ENCODE measurements around the gene TST. TPM values are rescaled to one million over a fixed set of nuclear protein-coding genes. Genes with fewer than 3 reads are reported as not detected.

The TST gene
- total and polyA plus RNA-seq, 2 of the 8 experiments (the other 6 are each of a cell fraction or from before 2014, with no cell fraction given): 22.6 to 61.6 TPM

- TF ChIP-seq MAFK (IDR thresholded peaks at IDR 0.05; ENCODE audit: low read depth, low read length): no peak
- TF ChIP-seq POU5F1 (IDR thresholded peaks at IDR 0.05; ENCODE audit: low read depth, low read length): no peak
- no peak for TF ChIP-seq CREB1 (IDR thresholded peaks at IDR 0.05)
- TF ChIP-seq SIX5 (IDR thresholded peaks at IDR 0.05; ENCODE audit: low read depth, low read length): no peak
- TF ChIP-seq TAF7 (optimal IDR thresholded peaks at IDR 0.05; ENCODE audit: borderline replicate concordance, low read depth, low read length): no peak
- no peak for TF ChIP-seq PHF8 (conservative IDR thresholded peaks at IDR 0.05; ENCODE audit: low read depth, low read length)
- TF ChIP-seq JUN (IDR thresholded peaks at IDR 0.05; ENCODE audit: low read depth, low read length): no peak
- no peak for TF ChIP-seq CBX8 (IDR thresholded peaks at IDR 0.05; ENCODE audit: borderline replicate concordance, low read depth, low read length)
- TF ChIP-seq CEBPB (IDR thresholded peaks at IDR 0.05; ENCODE audit: low read depth, low read length): no peak
Observed at GRCh38 chr22:37050913-37051312, 31.7 kb upstream of the TST start (continued).

Data from H1 (cell line).